Immature natural killer cell (primary cell): ENCODE data around the gene ZBTB16. TPM values are rescaled to one million over a fixed set of nuclear protein-coding genes. Genes with fewer than 3 reads are reported as not detected.

Experiments
- DNase-seq, 3 donors: peaks; one replicate each; pipeline ENCODE4 v3.0.0; 2022; ENCODE audit warnings: mixed read lengths in 1 of 3
- H3K27ac Mint-ChIP-seq, 6 donors: one replicate each; pipeline ENCODE4 v1.8.0; 2020; ENCODE audit warnings: mixed read lengths in 6 of 6, mild to moderate bottlenecking in 5 of 6, inconsistent platforms in 4 of 6, moderate library complexity in 3 of 6
- H3K27me3 Mint-ChIP-seq, 3 donors: one replicate each; pipeline ENCODE4 v1.8.0; 2020 to 2021; ENCODE audit warnings: low read depth in 3 of 3, mild to moderate bottlenecking in 3 of 3, mixed read lengths in 3 of 3, moderate library complexity in 3 of 3, inconsistent platforms in 1 of 3
- H3K36me3 Mint-ChIP-seq, 3 donors: one replicate each; pipeline ENCODE4 v1.8.0; 2020; ENCODE audit warnings: mixed read lengths in 3 of 3, inconsistent platforms in 2 of 3, mild to moderate bottlenecking in 2 of 3
- H3K4me1 Mint-ChIP-seq, 2 donors: one replicate each; pipeline ENCODE4 v1.8.0; 2020; ENCODE audit warnings: inconsistent platforms in 2 of 2, mild to moderate bottlenecking in 2 of 2, mixed read lengths in 2 of 2, moderate library complexity in 1 of 2
- H3K4me3 Mint-ChIP-seq, 5 donors: one replicate each; pipeline ENCODE4 v1.8.0; 2020; ENCODE audit warnings: mild to moderate bottlenecking in 5 of 5, mixed read lengths in 5 of 5, inconsistent platforms in 3 of 5, moderate library complexity in 3 of 5
- H3K9me3 Mint-ChIP-seq, 6 donors: one replicate each; pipeline ENCODE4 v1.8.0; 2020; ENCODE audit warnings: mild to moderate bottlenecking in 6 of 6, mixed read lengths in 6 of 6, inconsistent platforms in 4 of 6, moderate library complexity in 3 of 6
- polyA plus RNA-seq, 3 donors: library from polyadenylated mRNA; unstranded; fragments of 300-500 nt; fragmentation: Illumina TruSeq; gene quantifications; one replicate each; pipeline ENCODE4 v1.2.3, GENCODE V29; 2021

ZBTB16 gene
- polyA plus RNA-seq, 3 donors from 2014 or later: 90.4 to 197 (median 92.5) TPM

- no peaks in the 10 kb centered on the region for H3K9me3 Mint-ChIP-seq
- DNase-seq: no peak
- no peak overlapping the region for H3K4me3 Mint-ChIP-seq
- H3K27ac Mint-ChIP-seq: no peak overlapping the region
- H3K4me1 Mint-ChIP-seq: no peaks in the 10 kb centered on the region
- H3K27me3 Mint-ChIP-seq: peaks cover 0 to 5% (median 1%) of the 10 kb centered on the region in 3 donors
- H3K36me3 Mint-ChIP-seq: no peaks in the 10 kb centered on the region
These were observed 226.1 kb downstream of the ZBTB16 start for GRCh38 chr11:114285599-114285998.

DNA sequence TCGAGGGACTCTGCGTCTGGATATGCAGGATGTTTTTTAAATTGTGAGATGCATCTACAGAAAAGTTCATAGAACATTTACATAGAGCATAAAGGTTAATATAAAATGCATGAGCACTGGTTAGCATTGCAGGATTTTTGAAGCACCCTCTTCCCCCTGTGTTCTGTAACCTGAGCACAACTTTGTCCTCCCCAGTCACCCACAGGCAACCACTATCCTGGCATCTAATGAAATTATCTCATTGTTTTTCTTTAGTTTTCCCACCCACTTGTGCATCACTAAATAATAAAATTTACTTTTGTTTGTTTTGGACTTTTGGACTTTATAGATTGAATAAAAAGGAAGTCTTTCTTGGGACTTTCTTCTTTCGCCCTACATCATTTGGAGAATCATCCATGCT is 226.7 kb downstream of the ZBTB16 start:
- H3K4me1 Mint-ChIP-seq: no peaks in the 10 kb centered on the region
- H3K27ac Mint-ChIP-seq: no peak overlapping the region
- DNase-seq: no peak
- no peaks in the 10 kb centered on the region for H3K9me3 Mint-ChIP-seq
- no peaks in the 10 kb centered on the region for H3K36me3 Mint-ChIP-seq
- H3K27me3 Mint-ChIP-seq: peaks cover 0 to 4% (median 1%) of the 10 kb centered on the region in 3 donors
- H3K4me3 Mint-ChIP-seq: no peak overlapping the region

GRCh38 chr11:114287154-114287553 is 227.6 kb downstream of the ZBTB16 start:
- H3K9me3 Mint-ChIP-seq: peaks cover 0 to 2% (median 0%) of the 10 kb centered on the region in 6 donors
- no peak overlapping the region for H3K4me3 Mint-ChIP-seq
- DNase-seq: no peak
- H3K27ac Mint-ChIP-seq: no peak overlapping the region
- H3K36me3 Mint-ChIP-seq: no peaks in the 10 kb centered on the region
- H3K27me3 Mint-ChIP-seq: peaks cover 0 to 3% (median 0%) of the 10 kb centered on the region in 3 donors
- H3K4me1 Mint-ChIP-seq: no peaks in the 10 kb centered on the region

DNA sequence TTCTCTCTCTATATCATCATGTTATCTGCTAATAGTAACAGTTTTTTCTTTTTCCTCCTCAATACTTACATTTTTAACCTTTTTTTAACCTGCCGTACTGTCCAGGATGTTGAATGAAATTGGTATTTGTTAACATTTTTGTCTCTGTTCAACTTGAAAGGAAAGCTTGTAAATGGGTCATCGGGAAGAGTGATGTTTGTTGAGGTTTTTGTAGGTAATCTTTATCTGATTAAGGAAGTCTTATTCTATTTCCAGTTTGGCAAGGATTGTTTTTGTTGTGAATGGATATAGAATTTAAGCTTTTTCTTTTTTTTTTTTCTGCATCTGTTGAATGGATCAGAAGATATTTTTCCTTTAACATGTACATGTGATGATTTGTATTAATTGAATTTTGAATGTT is 228.6 kb downstream of the ZBTB16 start:
- Mint-ChIP-seq H3K4me1 (no peaks in the 10 kb centered on the region), H3K27me3 (peaks cover 0 to 4% (median 3%) of the 10 kb centered on the region in 3 donors), H3K9me3 (peaks cover 0 to 2% (median 0%) of the 10 kb centered on the region in 6 donors), H3K36me3 (no peaks in the 10 kb centered on the region), H3K27ac (no peak overlapping the region), H3K4me3 (no peak overlapping the region)
- DNase-seq: no peak

DNA sequence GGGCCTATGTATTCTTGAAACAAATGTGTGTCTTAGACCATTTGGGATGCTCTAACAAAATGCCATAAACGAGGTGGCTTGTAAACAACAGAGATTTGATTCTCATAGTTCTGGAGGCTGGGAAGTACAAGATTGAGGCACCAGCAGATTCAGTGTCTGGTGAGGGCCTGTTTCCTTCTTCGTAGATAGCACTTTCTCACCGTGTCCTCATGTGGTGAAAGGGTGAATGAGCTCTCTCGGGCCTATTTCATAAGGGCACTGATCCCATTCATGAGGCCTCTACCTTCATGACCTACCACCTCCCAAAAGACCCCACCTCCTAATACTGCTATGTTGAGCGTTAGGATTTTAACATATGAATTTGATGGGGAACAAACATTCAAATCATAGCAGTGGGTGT is 230.3 kb downstream of the ZBTB16 start:
- Mint-ChIP-seq H3K4me3 (no peak overlapping the region), H3K27me3 (peaks cover 0 to 4% (median 4%) of the 10 kb centered on the region in 3 donors), H3K27ac (no peak overlapping the region), H3K4me1 (no peaks in the 10 kb centered on the region), H3K36me3 (no peaks in the 10 kb centered on the region), H3K9me3 (peaks cover 0 to 2% (median 0%) of the 10 kb centered on the region in 6 donors)
- DNase-seq: no peak

- H3K27ac Mint-ChIP-seq: no peak overlapping the region
- no peaks in the 10 kb centered on the region for H3K36me3 Mint-ChIP-seq
- no peaks in the 10 kb centered on the region for H3K4me1 Mint-ChIP-seq
- H3K9me3 Mint-ChIP-seq: peaks cover 0 to 2% (median 0%) of the 10 kb centered on the region in 6 donors
- no peak overlapping the region for H3K4me3 Mint-ChIP-seq
- H3K27me3 Mint-ChIP-seq: peaks cover 0 to 4% (median 4%) of the 10 kb centered on the region in 3 donors
- DNase-seq: no peak
These were observed 231.2 kb downstream of the ZBTB16 start for GRCh38 chr11:114290503-114291235.

- Mint-ChIP-seq H3K4me3 (no peak overlapping the region), H3K27ac (no peak overlapping the region)
These were observed 231.9 kb downstream of the ZBTB16 start for GRCh38 chr11:114291381-114291780.

DNA sequence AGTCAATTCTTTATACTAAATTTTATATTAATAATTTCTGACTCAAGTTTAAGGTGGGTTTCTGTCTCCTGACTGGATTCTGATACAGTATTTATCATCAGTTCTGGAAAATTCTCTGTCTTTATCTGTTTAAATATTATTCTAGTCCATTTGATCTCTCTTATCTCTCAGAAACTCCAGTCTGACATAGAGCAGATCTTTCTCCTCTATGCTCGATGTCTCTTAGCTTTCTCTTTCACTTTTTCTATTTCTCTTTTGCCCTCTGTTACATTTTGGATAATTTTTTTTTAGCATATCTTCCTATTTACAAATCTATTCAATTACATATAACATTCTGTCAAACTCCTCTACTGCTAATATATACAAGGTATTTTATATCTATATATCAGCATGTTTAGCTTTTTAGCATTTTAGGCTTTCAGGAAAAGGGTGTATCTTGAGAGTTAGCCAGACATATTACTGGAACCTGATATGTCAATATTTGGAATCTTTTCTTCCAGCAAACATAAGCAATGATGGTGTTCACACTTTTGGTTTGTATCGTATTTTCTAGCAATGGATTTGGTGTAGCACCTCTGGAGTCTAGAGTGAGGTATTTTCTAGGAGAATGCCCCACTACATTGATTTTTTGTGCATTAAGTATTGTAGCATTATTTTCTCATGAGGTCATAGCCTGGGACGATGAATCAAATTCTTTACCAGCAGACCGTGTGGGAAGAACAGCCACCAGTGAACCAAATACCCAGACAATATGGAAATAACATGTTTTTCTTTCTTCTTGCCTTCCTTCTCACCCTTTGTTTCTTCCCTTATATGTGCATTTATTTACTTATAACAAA is 232.6 kb downstream of the ZBTB16 start:
- peaks cover 0 to 10% (median 4%) of the 10 kb centered on the region in 3 donors for H3K27me3 Mint-ChIP-seq
- DNase-seq: no peak
- no peaks in the 10 kb centered on the region for H3K36me3 Mint-ChIP-seq
- peaks cover 0 to 2% (median 0%) of the 10 kb centered on the region in 6 donors for H3K9me3 Mint-ChIP-seq
- no peak overlapping the region for H3K27ac Mint-ChIP-seq
- H3K4me1 Mint-ChIP-seq: no peaks in the 10 kb centered on the region
- no peak overlapping the region for H3K4me3 Mint-ChIP-seq

More at GRCh38 chr11:114291381-114291780, 231.9 kb downstream of the ZBTB16 start:
- Mint-ChIP-seq H3K36me3 (no peaks in the 10 kb centered on the region), H3K9me3 (peaks cover 0 to 2% (median 0%) of the 10 kb centered on the region in 6 donors), H3K27me3 (peaks cover 0 to 10% (median 4%) of the 10 kb centered on the region in 3 donors), H3K4me1 (no peaks in the 10 kb centered on the region)
- DNase-seq: no peak

- no peaks in the 10 kb centered on the region for H3K36me3 Mint-ChIP-seq
- peaks cover 0 to 12% (median 4%) of the 10 kb centered on the region in 3 donors for H3K27me3 Mint-ChIP-seq
- H3K4me3 Mint-ChIP-seq: no peak overlapping the region
- no peak overlapping the region for H3K27ac Mint-ChIP-seq
- no peak for DNase-seq
- peaks cover 0 to 2% (median 0%) of the 10 kb centered on the region in 6 donors for H3K9me3 Mint-ChIP-seq
- no peaks in the 10 kb centered on the region for H3K4me1 Mint-ChIP-seq
These were observed 233.7 kb downstream of the ZBTB16 start for GRCh38 chr11:114293201-114293711.

- DNase-seq: no peak
- no peak within 1 kb of the TSS for H3K27ac Mint-ChIP-seq
- no peaks in the 10 kb centered on the region for H3K4me1 Mint-ChIP-seq
- peaks cover 0 to 2% (median 0%) of the 10 kb centered on the region in 6 donors for H3K9me3 Mint-ChIP-seq
- H3K36me3 Mint-ChIP-seq: no peaks in the 10 kb centered on the region
- no peak within 1 kb of the TSS for H3K4me3 Mint-ChIP-seq
- peaks cover 2 to 16% (median 2%) of the 10 kb centered on the region in 3 donors for H3K27me3 Mint-ChIP-seq
These were observed 236.4 kb downstream of the ZBTB16 start, which contains the start of gene NNMT for GRCh38 chr11:114295676-114296604. Gene NNMT, plus strand, starts transcription at chr11:114296399. Its CDS starts 158 bp downstream, at chr11:114296557.

DNA sequence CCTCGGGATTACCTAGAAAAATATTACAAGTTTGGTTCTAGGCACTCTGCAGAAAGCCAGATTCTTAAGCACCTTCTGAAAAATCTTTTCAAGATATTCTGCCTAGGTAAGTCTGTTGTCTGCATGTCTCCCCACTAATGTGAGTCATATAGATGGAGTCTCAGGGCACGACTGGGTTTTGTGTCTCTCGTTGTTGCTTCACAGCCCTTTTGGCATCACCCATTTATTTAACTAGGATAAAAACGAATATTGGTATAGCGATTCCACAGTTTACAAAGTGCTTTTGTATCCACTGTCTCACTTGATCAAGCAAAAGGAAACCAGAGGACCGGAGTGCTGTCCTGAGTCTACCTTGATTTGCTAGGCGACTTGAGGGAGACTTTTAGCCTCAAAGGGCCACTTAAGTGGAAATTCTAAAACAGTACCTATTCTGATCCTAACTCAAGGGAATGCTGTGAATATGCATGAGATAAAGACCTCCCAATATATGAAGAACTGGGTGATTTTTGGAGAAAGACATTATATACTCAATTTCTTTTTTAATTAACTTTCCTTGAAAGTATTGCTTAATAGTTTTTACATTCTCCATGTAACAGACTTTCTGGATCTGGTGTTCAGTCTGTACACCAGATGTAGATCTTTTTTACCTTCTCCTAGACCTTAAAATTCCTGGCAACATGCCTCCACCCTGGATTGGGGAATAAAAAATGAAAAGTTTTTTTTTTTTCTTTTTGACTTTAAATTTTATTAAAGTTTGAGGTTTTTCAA is 237.3 kb downstream of the ZBTB16 start:
- Mint-ChIP-seq H3K27ac (no peak overlapping the region), H3K9me3 (peaks cover 0 to 4% (median 0%) of the 10 kb centered on the region in 6 donors), H3K27me3 (peaks cover 2 to 16% (median 2%) of the 10 kb centered on the region in 3 donors), H3K36me3 (no peaks in the 10 kb centered on the region), H3K4me3 (no peak overlapping the region), H3K4me1 (no peaks in the 10 kb centered on the region)
- no peak for DNase-seq

DNA sequence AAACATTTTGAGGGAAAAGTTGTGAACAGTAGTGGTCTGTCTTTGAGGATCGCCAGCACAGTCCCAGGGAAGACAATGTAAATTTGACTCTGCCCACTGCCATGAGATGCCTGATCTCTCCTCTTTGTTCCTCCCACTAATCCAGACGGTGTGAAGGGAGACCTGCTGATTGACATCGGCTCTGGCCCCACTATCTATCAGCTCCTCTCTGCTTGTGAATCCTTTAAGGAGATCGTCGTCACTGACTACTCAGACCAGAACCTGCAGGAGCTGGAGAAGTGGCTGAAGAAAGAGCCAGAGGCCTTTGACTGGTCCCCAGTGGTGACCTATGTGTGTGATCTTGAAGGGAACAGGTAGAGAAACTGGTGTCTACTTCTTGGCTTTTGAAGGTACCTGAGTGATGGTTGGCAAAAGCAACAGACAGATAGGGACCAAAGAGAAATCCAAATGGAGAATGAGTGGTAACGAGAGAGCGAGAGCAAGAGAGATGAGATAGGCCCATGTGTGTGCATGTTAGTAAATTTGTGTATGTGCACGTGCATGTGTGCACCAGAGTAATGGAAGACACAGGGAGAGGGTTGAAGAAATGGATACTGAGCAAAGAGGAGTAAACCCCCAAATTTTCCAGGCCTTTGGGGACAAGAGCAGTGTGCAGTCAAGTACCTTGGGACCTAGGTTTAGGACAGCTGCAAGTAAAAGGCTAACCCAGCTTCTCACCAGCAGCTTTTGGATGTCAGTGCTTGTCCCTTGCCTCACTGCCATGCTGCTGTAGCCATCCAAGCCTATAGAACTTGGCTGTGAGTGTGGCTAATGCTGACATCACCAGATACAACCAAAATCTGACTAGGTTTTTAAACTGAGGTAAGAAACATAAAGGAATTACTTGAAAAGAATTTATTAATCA is 238.5 kb downstream of the ZBTB16 start:
- H3K4me1 Mint-ChIP-seq: no peaks in the 10 kb centered on the region
- H3K4me3 Mint-ChIP-seq: no peak overlapping the region
- peaks cover 0 to 3% (median 0%) of the 10 kb centered on the region in 6 donors for H3K9me3 Mint-ChIP-seq
- no peak for DNase-seq
- H3K27ac Mint-ChIP-seq: no peak overlapping the region
- peaks cover 2 to 13% (median 5%) of the 10 kb centered on the region in 3 donors for H3K27me3 Mint-ChIP-seq
- H3K36me3 Mint-ChIP-seq: no peaks in the 10 kb centered on the region
